Spleen (tissue), 11 donors: ENCODE data around the gene NRDC. TPM values are rescaled to one million over a fixed set of nuclear protein-coding genes. Genes with fewer than 3 reads are reported as not detected.

Experiments
- DNase-seq: peaks from one replicate; pipeline ENCODE4 v3.0.0-alpha.2; 2020
- H3K27ac ChIP-seq, 8 donors: fragments of 200-600 bp; sonication (generic) in 7 of 8; 1 replicate in 4 of 8; 2 replicates in 4 of 8; pipeline versions ENCODE4 v1.5.0 to v1.8.0; 2016 to 2021; ENCODE audit warnings: inconsistent platforms in 4 of 8, mild to moderate bottlenecking in 4 of 8, moderate library complexity in 1 of 8
- H3K27me3 ChIP-seq, 7 donors: fragments of 200-600 bp; sonication (generic) in 6 of 7; replicated peaks in 1 of 7; 1 replicate in 4 of 7; 2 replicates in 3 of 7; pipeline versions ENCODE4 v1.5.0 to v1.8.0; 2016 to 2021; ENCODE audit warnings: inconsistent platforms in 3 of 7, mild to moderate bottlenecking in 1 of 7
- H3K36me3 ChIP-seq, 6 donors: fragments of 200-600 bp; sonication (generic) in 5 of 6; 1 replicate in 4 of 6; 2 replicates in 2 of 6; pipeline versions ENCODE4 v1.5.0 to v1.8.0; 2016 to 2021; ENCODE audit warnings: inconsistent platforms in 2 of 6
- H3K4me1 ChIP-seq, 6 donors: fragments of 200-600 bp; sonication (generic) in 5 of 6; 1 replicate in 3 of 6; 2 replicates in 3 of 6; pipeline versions ENCODE4 v1.5.0 to v1.8.0; 2016 to 2021; ENCODE audit warnings: inconsistent platforms in 3 of 6
- H3K4me3 ChIP-seq, 8 donors: fragments of 200-600 bp; sonication (generic) in 7 of 8; 1 replicate in 4 of 8; 2 replicates in 4 of 8; pipeline versions ENCODE4 v1.5.0 to v1.8.0; 2016 to 2021; ENCODE audit warnings: inconsistent platforms in 4 of 8, mild to moderate bottlenecking in 4 of 8, moderate library complexity in 2 of 8
- H3K9me3 ChIP-seq, 8 donors: fragments of 200-600 bp; sonication (generic) in 7 of 8; 1 replicate in 4 of 8; 2 replicates in 4 of 8; pipeline versions ENCODE4 v1.5.0 to v1.8.0; 2016 to 2021; ENCODE audit warnings: inconsistent platforms in 4 of 8
- CTCF ChIP-seq, 11 experiments: fragments of 200-600 bp in 7 of 11; fragments of 450-650 bp in 4 of 11; sonication (generic) in 4 of 11; IDR thresholded peaks in 8 of 11; conservative IDR thresholded peaks in 3 of 11; 1 replicate in 7 of 11; 2 replicates in 4 of 11; pipeline versions ENCODE4 v1.4.0 to v1.8.0; 2016 to 2021; ENCODE audit warnings: antibody characterized with exemption in 11 of 11, inconsistent platforms in 4 of 11, mild to moderate bottlenecking in 1 of 11
- POLR2A ChIP-seq, 3 donors: fragments of 450-650 bp; IDR thresholded peaks; one replicate each; pipeline ENCODE4 v1.5.1; 2017; ENCODE audit warnings: antibody characterized with exemption in 3 of 3, mild to moderate bottlenecking in 1 of 3
- POLR2AphosphoS5 ChIP-seq, 3 donors: sonication (generic); formaldehyde crosslinking; IDR thresholded peaks; one replicate each; pipeline ENCODE4 v1.5.1; 2017; ENCODE audit warnings: antibody characterized with exemption in 3 of 3
- WGBS, 5 donors: extraction: QIAGEN DNeasy Blood & Tissue Kit in 3 of 5; methylation state at CpG; one replicate each; pipeline versions ENCODE4 v1.1.5 to v1.1.7; 2013 to 2018; 5-methylcytosine and 5-hydroxymethylcytosine counted together
- intact Hi-C: fragments of 100-400 bp; cut with DNase I; formaldehyde crosslinking; loops from one replicate; pipeline ENCODE4 v1.15.0; 2023; ENCODE audit warnings: low total_unique reads
- polyA plus RNA-seq, 3 donors: library from polyadenylated mRNA; stranded (reverse); fragments of 200-250 nt; gene quantifications; one replicate each; pipeline ENCODE4 v1.2.1, GENCODE V29; 2013
- total RNA-seq, 7 donors: library from RNA; depleted of rRNA in 3 of 7; stranded (reverse); fragments of >200 nt in 3 of 7; fragmentation: NEBNext Ultra II Directional in 4 of 7; extraction: Animal tissue kit (Norgen Biotek cat#: 25700) in 4 of 7; gene quantifications; one replicate each; pipeline versions ENCODE4 v1.1.0 to v1.2.1, GENCODE V29; 2016 to 2021
- donor health status: healthy with polysubstance abuse.
- donor health status: DM: no; HTN: no; CAD: no; lungs with moderate emphysema.
- donor health status: DM: no; HTN: no; CAD: no.
- donor health status: Bipolar disorder and iron deficiency.
- donor health status: healthy.
- donor health status: DM: no; HTN: no; CAD: no.
- donor health status: DM: yes; HTN: yes; CAD: no.

Gene NRDC
- total and polyA plus RNA-seq, 10 donors: 61.3 to 189 (median 120) TPM

- no peak for TF ChIP-seq CTCF (IDR thresholded peaks at IDR 0.05 in 8 of 11, conservative IDR thresholded peaks at IDR 0.05 in 3 of 11)
- TF ChIP-seq POLR2A (IDR thresholded peaks at IDR 0.05): no peak
- no peak for TF ChIP-seq POLR2AphosphoS5 (IDR thresholded peaks at IDR 0.05)
- intact Hi-C loops: no loop called here
- Histone ChIP-seq H3K4me3 (no peak overlapping the region), H3K4me1 (peaks cover 0 to 4% (median 0%) of the 10 kb centered on the region in 6 donors), H3K9me3 (no peaks in the 10 kb centered on the region), H3K27me3 (no peaks in the 10 kb centered on the region), H3K36me3 (peaks cover 9 to 100% (median 82%) of the 10 kb centered on the region in 6 donors), H3K27ac (peak overlapping the region in 1 of 8 donors; percentile 14)
- 86 to 100% (median 97%) methylated on average over 1 to 2 of the region's 2 CpGs for WGBS, 5 donors
- DNase-seq: no peak
These were observed 84.3 kb downstream of the NRDC start for GRCh38 chr1:51794260-51794659.

- Histone ChIP-seq H3K36me3 (peaks cover 9 to 100% (median 87%) of the 10 kb centered on the region in 6 donors), H3K27me3 (no peaks in the 10 kb centered on the region), H3K4me1 (peaks cover 0 to 4% (median 0%) of the 10 kb centered on the region in 6 donors), H3K27ac (peak overlapping the region in 3 of 8 donors; percentile 19 to 46 (median 19)), H3K9me3 (no peaks in the 10 kb centered on the region), H3K4me3 (no peak overlapping the region)
- WGBS, 5 donors: 81 to 95% (median 91%) methylated on average over 1 of the region's 1 CpG
- intact Hi-C loops: no loop called here
- DNase-seq: no peak
- no peak for TF ChIP-seq POLR2A (IDR thresholded peaks at IDR 0.05)
- TF ChIP-seq POLR2AphosphoS5 (IDR thresholded peaks at IDR 0.05): peak in 1 of 3 donors; percentile 60
These were observed 85.7 kb downstream of the NRDC start for GRCh38 chr1:51792864-51793263.

DNA sequence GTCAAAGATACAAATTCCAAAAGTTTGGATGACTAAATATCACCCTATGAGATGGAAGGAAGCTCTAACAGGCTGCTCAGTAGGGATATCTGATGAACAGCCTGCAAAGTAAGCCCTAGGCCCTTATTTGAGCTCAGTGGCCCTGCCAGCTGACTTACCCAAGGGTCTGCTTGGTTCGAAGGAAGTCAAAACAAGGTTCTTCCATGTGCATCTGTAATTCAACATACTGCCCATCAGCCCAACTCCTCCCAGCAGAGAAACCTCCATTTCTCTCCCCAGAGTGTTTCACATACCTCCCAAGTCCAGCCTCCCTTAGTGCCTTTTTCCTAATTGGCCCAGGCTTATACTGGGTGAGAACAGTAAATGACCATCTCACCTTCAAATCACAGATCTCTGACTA is 86.6 kb downstream of the NRDC start:
- intact Hi-C loops: no loop called here
- no peaks in the 10 kb centered on the region for H3K9me3 ChIP-seq
- H3K4me3 ChIP-seq: no peak overlapping the region
- 92 to 100% (median 94%) methylated on average over 1 of the region's 1 CpG for WGBS, 5 donors
- no peak for TF ChIP-seq POLR2A (IDR thresholded peaks at IDR 0.05)
- no peak for TF ChIP-seq CTCF (IDR thresholded peaks at IDR 0.05 in 8 of 11, conservative IDR thresholded peaks at IDR 0.05 in 3 of 11)
- TF ChIP-seq POLR2AphosphoS5 (IDR thresholded peaks at IDR 0.05): no peak
- peaks cover 9 to 100% (median 89%) of the 10 kb centered on the region in 6 donors for H3K36me3 ChIP-seq
- no peak overlapping the region for H3K27ac ChIP-seq
- H3K4me1 ChIP-seq: peaks cover 0 to 4% (median 0%) of the 10 kb centered on the region in 6 donors
- H3K27me3 ChIP-seq: no peaks in the 10 kb centered on the region
- no peak for DNase-seq

GRCh38 chr1:51790385-51790784 is 88.1 kb downstream of the NRDC start:
- WGBS, 5 donors: 90 to 95% (median 93%) methylated on average over 6 of the region's 6 CpGs
- no peaks in the 10 kb centered on the region for H3K27me3 ChIP-seq
- peaks cover 9 to 100% (median 96%) of the 10 kb centered on the region in 6 donors for H3K36me3 ChIP-seq

More at GRCh38 chr1:51790385-51790784, 88.1 kb downstream of the NRDC start:
- TF ChIP-seq CTCF (IDR thresholded peaks at IDR 0.05 in 8 of 11, conservative IDR thresholded peaks at IDR 0.05 in 3 of 11) (no peak), POLR2AphosphoS5 (IDR thresholded peaks at IDR 0.05) (peak in 1 of 3 donors; percentile 30)
- no peak for DNase-seq
- no peaks in the 10 kb centered on the region for H3K9me3 ChIP-seq
- intact Hi-C loops: no loop called here
- no peak overlapping the region for H3K4me3 ChIP-seq
- peaks cover 0 to 4% (median 0%) of the 10 kb centered on the region in 6 donors for H3K4me1 ChIP-seq
- no peak overlapping the region for H3K27ac ChIP-seq
